GM19324 (cell line): Measurements from ENCODE around the gene NPC1L1.

Source experiments
- ATAC-seq: cut with Tn5 transposase; IDR thresholded peaks from one replicate; pipeline ENCODE4 v1.9.1; 2021; ENCODE audit warnings: mild to moderate bottlenecking, moderate library complexity; ENCODE audit not compliant: unreplicated experiment, low FRiP score

The NPC1L1 gene

DNA sequence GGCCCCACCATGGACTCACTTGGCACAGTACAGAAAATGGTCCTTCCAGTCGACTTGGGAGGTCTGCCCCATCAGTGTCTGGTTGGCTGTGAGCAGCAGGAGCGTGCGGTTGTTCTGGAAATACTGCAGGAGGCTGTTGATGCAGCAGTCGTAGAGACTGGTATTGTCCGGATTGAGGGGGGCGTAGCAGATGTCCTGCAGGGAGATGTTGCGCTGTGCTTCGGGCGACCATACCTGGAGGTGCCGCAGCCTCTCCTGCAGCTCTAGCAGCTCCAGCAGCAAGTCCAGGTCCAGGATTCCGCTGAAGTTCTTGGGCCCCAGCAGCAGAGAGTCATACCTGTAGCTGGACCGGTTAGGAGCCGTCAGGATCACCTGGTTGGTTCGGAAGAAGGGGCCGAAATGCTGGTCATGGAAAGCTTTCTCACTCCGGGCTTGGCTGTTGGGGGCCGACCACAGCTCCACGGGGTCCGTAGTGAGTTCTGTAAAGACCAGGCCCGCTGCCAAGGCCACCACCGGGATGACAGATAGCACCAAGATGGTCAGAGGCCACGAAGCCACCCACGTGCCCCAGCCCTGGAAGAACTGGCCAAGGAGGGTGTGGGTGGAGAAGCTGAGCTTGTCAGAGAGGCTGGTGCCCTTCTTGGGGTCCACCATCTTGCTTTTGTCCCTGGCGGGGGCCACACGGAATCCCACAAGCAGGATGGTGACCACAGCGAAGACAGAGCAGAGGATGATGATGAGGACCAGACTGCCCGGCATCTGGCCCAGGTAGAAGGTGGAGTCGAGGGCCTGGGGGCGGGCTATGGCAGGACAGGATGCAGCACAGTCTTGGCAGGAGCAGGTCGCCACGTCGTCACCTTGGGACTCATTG, 2.1 kb downstream of the NPC1L1 start:
- ATAC-seq, result no peak

DNA sequence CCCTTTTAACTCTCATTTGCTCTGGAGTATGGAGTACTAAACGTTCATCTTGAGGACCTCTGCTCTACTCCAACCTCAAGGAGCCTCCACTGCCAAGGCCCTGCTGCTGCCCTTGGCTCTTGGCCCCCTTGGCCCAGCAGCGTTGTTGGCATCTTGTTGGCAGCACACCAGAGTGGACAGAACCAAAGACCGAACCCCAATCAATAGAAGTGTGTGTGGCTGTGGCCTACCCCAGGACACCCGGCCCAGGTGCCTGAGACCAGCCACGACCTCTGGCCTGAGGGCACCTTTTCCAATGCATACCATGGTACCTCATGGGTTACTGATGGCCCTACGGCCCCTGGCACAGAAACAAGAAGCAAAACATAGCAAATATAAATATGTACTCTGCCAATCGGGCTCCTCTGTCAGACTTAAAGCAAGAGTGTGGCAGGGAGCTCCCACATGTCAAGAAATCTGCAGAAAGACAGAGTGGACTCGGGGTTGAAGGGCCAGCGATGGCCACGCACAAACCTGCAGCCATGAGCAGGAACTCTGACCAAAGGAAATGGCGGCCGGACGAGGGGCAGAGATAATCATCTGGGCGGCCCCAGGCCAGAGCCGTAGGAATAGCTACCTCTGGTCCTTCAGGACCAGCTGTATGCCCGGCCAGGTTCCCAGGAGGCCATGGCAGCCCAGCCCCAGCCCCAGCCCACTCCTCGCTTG, 2.9 kb downstream of the NPC1L1 start:
- no peak for ATAC-seq

DNA sequence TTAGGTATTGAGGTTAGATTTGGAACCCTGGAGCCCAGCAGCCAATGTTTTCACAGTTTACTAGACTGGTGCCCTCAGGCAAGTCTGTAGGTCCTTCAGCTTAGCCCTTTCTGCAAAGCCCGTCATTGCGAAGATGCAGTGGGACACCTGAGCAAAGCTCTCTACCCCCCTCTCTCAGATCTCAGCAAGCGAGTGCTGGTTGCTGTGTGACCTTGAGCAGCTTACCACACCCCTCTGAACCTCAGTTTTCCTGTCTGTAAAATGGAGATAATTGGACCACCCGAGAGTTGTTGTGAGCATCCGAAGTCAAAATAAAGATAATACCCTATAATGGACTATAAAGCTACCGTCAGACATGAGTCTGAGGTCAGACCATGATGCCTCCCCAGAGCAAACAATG, 3.7 kb downstream of the NPC1L1 start:
- ATAC-seq, result no peak

DNA sequence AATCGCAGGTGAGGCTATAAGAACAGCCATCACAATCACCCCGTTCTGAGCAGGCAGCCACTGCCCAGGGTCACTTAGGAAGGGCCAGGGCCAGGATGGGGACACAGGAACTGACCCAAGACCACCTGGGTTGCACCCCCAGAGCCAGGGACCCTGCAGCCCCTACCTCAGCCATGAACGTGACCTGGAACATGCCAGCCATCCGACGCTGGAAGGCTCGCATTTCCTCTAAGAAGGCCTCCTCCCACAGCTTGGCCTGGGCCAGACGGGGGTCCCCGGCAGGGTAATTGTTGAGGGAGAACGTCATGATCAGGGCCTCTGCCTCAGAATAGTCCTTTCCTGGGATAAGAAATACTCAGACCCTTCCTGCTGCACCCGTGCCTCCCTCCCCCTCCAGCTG, 5.0 kb downstream of the NPC1L1 start:
- no peak for ATAC-seq

DNA sequence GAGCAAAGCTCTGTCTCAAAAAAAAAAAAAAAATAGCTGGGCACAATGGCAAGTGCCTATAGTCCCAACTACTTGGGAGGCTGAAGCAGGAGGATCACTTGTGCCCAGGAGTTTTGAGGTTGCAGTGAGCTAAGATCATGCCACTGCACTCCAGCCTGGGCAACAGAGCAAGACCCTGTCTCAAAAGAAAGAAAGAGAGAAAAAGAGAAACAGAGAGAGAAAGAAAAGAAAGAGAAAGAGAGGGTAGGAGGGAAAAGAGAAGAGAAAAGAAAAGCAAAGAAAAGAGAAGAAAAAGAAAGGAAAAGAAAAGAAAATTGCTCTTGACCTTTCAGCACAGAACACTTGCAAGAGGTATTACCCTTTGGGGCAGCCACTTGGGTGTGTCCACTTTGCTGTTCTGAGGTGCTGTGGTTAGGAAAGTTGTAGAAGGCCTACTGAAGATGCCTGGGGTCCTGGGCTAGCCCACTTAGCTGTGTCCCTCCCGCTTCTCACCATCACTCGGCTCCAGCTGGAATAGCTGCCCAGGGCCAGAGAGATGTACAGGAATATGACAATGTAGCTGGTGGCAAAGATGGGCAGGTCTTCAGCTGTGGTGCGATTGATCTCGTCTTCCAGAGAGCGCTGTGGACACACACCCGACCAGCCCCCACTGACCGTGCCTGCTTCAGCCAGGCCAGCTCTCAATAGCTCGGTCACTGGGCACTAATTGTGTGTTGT, 5.6 kb downstream of the NPC1L1 start:
- no peak for ATAC-seq

DNA sequence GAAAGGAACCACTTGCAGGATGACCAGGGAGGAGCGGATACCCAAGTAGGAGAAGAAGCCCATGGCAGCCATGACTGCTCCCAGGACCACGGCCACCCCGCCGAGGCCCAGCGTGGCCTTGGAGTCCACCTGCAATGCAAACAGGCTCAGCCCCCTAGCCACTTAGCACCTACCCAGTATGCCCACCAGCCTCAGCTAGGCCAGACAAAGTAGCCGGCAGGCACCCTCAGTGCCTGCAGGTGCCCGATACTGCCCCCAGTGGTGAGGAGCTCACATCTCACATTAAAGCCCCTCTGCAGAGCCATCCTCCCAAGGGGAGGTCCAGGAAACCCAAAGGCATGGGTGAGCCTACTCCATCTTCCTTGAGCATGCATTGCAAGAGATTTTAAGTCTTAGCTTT, 6.6 kb downstream of the NPC1L1 start:
- no peak for ATAC-seq

DNA sequence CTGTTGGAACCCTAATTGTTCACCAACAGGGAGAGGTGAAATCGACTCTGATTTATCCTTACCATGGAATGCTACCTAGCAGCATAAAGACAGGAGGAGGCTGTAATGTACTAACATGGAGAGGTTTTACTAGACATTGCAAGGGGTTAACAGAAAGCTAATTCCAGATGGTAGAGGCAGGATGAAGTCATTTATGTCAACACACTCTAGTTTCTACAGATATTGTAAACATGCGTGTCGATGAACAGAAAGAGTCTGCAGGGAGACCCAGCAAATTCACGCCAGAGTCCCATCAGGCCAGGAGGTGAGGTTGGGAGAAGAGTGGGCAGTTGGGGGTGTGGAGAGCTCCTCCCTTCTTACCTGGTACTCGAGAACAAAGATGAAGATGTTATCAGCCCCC, 7.0 kb downstream of the NPC1L1 start:
- ATAC-seq, result no peak

DNA sequence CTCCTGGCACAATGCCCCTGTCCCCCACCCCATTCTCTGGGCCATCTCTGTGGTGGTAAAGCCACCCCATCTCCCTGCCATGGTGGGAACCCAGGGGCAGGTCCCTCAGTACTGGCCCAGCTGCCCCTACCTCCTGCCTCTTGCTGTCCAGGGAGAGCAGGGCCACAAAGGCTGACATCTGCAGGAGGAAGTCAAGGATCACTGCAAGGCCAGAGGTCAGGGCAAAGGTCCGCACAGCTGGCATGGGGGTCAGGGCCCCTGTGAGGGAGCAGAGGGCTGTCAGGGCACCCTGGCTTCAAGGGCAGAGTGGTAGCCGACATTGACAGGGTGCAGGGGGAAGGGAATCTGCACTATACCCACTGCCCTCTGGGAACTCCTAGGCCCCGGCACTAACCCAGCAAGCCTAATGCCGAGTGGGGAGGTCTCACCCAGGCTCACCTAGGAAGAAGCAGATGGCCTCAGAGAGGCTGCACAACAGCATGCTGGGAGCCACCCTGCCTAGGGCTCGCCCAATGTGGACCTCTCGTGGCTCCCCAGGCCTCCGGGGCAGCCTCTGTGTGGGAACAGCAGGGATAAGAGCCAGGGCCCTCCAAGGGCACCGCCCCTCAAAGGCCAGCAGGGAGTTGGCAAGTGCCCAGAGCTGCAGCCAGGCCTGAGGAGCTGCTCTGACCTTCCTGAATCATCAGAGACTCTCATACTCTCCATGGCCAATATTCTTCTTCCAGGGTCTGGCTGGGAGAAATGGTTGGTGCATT, 7.7 kb downstream of the NPC1L1 start:
- no peak for ATAC-seq

DNA sequence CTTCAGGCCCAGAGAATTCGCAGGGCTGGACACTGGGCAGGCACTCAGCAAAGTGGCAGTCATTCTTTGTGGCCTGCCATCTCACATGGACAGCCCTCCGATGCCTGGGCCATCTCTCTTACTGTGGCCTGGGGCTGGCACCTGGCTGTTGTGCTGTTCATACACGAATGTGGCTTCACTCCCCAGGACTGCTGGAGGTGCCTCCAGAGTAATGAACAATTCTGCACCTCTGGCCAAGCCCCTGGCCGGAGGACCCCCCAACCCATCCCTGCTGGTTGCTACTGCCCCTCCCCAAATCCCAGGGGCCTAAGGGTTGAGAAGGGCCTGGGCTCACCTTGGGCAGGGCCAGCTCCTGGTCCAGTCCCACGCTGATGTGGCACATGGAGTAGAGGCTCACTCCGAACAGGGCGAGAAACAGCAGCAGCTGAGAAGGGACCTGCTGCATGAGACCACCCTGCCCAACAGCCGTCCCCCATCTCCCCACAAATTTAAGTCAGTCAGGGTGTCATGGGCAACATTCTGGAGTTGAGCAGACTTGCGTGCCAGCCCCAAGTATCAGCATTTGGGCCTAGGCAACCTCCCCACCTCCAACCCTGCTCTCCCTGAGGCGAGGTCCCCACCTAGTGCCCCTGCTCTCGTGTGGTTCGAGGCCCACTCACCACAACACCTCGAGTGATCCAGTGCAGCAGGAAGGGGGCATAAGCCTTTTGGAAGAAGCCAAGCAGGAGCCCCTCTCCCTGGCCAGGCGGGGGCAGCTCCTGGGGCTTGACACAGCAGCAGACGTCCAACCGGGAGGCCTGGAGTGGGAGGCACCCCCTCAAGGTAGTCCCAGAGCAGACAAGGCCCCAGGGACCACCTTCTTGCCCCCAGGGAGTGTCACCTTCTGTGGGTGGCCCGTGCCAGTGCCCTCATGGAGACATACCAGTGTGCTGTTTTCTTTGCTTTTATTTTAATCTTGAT, 9.4 kb downstream of the NPC1L1 start:
- no peak for ATAC-seq

DNA sequence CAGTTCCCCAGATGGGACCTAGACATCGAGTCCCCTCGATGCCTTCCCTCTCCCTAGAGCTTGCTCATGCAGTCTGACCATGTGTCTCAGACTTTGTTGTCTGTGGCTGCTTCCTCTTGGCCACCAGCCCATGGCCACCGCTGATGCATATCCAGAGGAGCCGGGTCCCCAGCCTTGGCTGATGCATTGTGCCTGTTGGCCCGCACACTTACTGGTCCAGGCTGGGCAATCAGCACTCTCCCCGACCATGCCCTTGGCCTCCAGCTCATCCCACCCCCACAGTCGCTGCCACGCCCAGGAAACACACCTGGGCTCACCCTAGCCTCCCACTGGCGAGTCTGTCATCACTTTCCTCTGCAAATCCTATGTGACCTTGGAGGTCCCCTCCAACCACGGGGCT, 10.1 kb downstream of the NPC1L1 start:
- ATAC-seq, result no peak

DNA sequence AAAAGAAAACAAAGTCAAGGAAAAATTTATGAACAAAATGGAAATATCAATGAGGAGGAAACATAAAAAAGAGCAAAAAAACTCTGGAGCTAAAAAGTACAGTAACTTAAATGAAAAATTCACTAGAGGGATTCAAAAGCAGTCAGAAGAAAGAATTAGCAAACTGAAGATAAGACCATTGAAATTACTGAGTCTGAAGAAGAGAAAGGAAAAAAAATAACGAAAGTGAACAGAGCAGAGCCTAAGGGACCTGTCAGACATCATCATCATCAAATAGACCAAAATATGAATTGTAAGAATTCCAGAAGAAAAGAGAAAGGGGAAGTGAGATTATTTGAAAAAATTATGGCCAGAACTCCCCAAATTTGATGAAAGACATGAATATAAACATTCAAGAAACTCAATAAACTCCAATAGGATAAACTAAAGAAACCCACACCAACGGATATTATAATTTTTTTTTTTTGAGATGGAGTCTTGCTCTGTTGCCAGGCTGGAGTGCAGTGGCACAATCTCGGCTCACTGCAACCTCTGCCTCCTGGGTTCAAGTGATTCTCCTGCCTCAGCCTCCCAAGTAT, 16.2 kb downstream of the NPC1L1 start:
- no peak for ATAC-seq

DNA sequence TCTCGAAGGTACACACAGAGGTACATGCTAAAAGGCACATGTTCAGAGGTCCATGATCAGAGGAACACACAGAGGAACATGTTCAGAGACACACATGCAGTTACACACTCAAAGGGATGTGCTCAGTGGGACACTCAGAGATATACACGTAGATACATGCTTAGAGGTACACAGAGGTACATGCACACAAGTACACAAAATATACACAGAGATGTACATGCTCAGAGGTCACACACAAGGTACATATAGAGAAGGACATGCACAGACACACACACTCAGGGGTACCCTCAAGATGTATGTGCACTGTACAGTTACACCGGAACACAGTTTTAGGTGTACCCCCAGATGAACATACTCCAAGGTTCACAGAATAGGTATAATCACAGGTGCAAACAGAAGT, 18.8 kb downstream of the NPC1L1 start:
- ATAC-seq, result no peak

DNA sequence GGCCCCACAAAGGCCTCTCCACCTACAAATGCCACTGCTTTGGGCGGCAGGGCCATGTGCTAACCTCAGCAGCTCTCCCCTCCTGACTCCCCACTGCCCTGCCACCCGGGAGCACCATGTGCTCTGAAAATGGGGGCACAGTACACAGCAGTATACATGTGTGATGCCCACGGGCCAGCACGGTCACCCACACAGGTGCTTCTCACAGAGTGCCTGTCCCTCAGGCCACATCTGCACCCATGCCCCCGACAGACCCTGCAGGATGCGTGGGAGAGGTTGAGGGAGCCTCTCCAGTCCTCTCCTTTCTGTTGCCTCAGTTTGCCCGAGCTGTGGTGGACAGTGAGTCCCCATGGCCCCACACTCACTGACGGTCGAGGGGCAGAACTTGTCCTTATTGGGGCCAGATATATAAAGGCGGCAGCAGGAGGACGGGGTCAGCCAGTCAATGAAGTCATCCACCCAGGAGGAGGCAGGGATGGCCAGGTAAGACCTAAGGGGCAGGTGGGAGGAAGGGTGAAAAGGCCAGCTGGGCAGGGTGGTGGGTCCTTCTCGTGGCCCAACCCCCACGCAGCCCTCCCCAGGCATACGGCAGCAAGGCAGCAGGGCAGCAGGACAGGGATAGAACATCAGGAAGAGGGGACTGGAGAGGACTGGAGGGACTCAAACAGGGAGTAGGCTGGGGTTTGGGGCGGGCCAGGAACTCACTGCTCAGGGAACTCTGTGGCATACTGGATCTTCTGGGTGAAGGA, 19.6 kb downstream of the NPC1L1 start:
- ATAC-seq, result no peak

DNA sequence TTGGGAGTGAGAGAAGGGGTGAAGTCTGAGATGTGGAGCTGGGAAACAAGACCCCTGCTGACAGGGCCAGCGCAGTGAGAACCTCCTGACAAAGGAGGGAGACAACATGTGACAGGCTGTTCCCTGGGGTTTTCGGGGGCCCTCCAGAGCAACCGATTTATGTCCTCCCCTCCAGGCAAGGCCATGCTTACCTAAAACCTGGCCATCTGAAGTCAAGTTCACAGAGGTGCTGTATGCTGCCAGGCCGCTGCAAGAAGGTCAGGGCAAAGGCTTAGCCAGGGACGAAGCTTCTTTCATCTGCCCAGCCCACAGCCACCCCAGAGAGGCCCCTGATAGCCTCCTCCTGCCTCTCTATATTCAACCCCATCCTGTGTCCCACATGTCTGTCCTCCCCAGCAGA, 20.6 kb downstream of the NPC1L1 start:
- ATAC-seq, result no peak

DNA sequence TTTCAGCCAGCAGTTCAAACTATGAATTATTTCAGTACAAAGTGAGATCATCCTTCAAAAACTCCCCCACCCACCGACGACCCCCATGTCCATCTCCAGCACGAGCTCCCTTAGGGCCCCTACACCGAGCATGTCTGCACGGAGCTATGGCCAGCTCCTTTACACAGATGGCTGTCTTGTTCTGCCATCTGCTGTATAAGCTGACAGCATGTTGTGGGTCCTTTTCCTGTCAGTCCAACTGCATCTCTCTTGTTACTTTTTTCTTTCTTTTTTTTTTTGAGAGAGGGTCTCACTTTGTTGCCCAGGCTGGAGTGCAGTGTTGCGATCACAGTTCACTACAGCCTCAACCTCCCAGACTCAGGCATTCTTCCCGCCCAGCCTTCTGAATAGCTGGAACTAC, 21.6 kb downstream of the NPC1L1 start:
- no peak for ATAC-seq

DNA sequence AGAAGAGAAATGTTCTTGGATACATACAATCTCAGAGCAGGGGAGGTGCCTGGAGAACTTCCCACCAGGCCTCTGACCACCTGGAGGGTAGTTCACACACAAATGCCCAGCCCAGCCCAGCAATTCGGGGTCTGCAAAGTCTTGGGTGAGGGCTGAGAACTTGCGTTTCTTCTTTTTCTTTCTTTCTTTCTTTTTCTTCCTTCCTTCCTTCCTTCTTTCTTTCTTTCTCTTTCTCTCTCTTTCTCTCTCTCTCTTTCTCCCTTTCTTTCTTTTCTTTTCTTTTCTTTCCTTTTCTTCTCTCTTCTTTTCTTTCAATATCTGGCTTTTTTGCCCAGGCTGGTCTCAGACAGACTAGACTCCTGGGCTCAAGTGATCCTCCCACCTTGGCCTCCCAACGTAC, 22.4 kb downstream of the NPC1L1 start:
- no peak for ATAC-seq

DNA sequence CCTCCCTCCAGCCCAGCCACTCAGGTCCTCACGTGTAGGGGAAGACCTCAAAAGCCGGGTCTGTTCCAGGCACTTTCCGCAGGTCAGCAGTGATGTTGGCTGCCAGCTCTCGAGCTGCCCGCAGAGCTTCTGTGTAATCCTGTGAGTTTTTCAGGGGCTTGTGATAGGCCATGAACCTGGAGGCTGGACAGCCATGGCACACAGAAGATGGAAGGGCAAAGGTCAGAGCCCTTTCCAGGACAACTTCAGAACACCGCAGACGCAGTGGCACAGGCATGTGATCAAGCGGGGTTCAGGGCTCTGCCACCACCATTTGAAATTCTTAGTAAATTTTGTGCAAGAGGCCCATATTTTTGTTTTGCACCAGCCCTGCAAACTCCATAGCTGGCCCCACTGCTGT, 24.0 kb downstream of the NPC1L1 start:
- ATAC-seq, result no peak

DNA sequence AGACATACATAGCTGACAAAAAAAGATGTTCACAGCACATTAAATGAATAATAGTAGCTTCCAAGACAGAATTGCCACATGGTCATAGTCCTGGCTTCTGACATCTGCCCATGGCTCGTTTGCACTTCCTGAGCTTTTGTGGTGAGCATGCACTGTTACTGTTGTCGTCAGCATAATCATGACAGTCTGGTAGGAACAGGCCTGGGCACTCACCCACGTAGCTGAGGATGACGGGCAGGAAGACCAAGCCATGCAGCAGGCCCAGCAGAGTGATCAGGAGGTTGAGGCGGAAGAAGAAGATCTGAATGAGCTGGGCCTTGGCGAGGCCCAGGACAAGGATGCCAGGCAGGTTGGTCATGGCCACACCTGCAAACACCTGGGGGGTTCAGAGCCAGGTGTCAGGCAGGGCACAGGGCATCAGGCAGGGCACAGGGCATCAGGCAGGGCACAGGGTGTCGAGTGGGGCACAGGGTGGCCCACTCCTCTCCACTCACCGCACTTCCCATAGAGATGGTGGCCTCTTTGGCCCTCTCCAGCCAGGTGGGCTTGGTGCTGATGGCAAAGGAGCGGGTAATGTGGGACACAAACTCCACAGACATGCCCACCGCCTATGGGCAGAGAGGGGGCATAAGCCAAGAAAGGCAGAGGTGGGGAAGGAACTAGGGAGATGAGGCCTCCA, 25.4 kb downstream of the NPC1L1 start:
- ATAC-seq, result no peak
